HUES48 (cell line): Measurements from ENCODE around the gene ATP2B2.

Source experiments
- H3K27ac ChIP-seq: one replicate; pipeline ENCODE4 v1.7.0; 2013; ENCODE audit warnings: low read depth, low read length, inconsistent platforms
- H3K27me3 ChIP-seq: 2 replicates; pipeline ENCODE4 v1.6.1; 2013; ENCODE audit warnings: mild to moderate bottlenecking, low read length; ENCODE audit not compliant: control insufficient read depth, insufficient read depth
- H3K36me3 ChIP-seq: 2 replicates; pipeline ENCODE4 v1.6.1; 2013; ENCODE audit warnings: low read length; ENCODE audit not compliant: control insufficient read depth, insufficient read depth
- H3K4me1 ChIP-seq: 2 replicates; pipeline ENCODE4 v1.6.1; 2013; ENCODE audit warnings: mild to moderate bottlenecking, low read length; ENCODE audit not compliant: control insufficient read depth, insufficient read depth
- H3K4me3 ChIP-seq: 2 replicates; pipeline ENCODE4 v1.5.1; 2013; ENCODE audit warnings: mild to moderate bottlenecking, low read depth, low read length
- H3K9ac ChIP-seq: 2 replicates; pipeline ENCODE4 v1.6.1; 2013; ENCODE audit warnings: mild to moderate bottlenecking, low read depth, low read length, moderate library complexity
- H3K9me3 ChIP-seq: 2 replicates; pipeline ENCODE4 v1.6.1; 2013; ENCODE audit warnings: low read length; ENCODE audit not compliant: control insufficient read depth, insufficient read depth

ATP2B2 gene

DNA sequence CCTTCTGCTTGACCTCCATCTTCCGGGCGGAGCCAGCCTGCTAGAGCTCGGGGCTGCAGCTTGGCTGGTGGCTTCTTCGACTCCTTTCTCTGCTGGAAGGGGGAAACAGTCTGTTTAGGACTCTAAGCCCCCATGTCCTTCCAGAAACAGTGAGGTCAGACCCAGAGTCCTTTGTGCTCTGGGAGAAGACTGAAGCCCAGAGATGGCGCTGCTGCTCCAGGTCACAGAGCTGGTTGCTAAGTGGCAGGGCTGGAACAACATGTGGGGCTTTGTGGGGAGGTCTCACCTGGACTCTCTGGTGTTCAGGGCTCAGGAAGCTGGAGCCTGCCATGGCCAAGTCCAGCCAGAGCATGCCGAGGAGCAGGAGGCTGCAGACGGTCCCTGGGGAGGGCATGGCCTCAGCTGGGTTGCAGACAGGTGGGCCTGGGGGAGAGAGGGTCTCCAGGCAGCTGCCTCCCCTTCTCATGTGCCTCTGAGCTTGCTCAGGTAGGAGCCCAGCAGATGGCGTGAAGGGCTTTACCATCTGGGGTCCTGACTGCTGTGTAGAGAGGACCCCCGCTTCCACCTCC lies 215.5 kb downstream of the ATP2B2 start:
- Histone ChIP-seq H3K4me1 (peaks cover 9% of the 10 kb centered on the region), H3K27me3 (no peaks in the 10 kb centered on the region), H3K9ac (no peak overlapping the region), H3K4me3 (no peak overlapping the region), H3K9me3 (no peaks in the 10 kb centered on the region), H3K27ac (no peak overlapping the region), H3K36me3 (peaks cover 42% of the 10 kb centered on the region)

DNA sequence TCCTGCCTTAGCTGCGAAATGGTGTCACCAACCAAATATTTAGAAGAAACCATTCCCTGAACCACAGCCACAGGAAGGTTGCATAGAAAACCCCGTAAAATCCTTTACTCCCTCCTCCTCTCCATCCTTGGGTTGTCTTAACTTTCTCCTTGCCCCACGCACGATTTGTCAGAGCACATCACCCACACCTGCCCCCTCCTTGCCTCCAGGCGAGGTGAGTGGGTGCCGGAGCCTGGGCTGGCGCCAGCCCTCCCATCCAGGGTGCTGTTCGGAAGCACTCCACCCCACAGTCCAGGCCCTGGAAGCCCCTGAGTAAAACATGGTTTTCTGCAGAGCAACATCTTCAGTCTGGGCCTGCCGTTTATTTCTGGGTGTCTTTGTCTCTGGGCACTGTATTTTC lies 216.3 kb downstream of the ATP2B2 start:
- Histone ChIP-seq H3K9me3 (no peaks in the 10 kb centered on the region), H3K9ac (no peak overlapping the region), H3K27me3 (no peaks in the 10 kb centered on the region), H3K4me3 (no peak overlapping the region), H3K36me3 (peaks cover 39% of the 10 kb centered on the region), H3K4me1 (peaks cover 9% of the 10 kb centered on the region), H3K27ac (no peak overlapping the region)

DNA sequence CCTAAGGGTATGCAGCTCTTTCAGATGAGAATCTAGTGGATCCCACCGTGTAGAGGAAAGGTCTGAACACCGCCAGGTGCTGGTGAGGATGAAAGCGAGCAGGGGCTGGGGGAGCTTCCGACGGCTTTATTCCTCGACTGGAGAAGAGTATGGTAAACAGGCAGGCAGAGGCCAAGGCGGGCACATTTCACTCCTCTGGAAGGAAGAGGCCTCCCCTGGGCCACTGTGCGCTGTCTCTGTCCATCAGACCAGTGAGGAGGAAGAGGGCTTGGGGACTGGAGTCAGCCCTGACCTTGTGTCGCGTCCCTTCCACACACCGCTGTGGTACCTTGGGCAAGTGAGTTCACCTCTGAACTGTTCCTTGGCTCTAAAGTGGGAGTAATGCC lies 216.8 kb downstream of the ATP2B2 start:
- Histone ChIP-seq H3K4me1 (peaks cover 9% of the 10 kb centered on the region), H3K9ac (no peak overlapping the region), H3K27ac (no peak overlapping the region), H3K9me3 (no peaks in the 10 kb centered on the region), H3K27me3 (no peaks in the 10 kb centered on the region), H3K36me3 (peaks cover 43% of the 10 kb centered on the region), H3K4me3 (no peak overlapping the region)

DNA sequence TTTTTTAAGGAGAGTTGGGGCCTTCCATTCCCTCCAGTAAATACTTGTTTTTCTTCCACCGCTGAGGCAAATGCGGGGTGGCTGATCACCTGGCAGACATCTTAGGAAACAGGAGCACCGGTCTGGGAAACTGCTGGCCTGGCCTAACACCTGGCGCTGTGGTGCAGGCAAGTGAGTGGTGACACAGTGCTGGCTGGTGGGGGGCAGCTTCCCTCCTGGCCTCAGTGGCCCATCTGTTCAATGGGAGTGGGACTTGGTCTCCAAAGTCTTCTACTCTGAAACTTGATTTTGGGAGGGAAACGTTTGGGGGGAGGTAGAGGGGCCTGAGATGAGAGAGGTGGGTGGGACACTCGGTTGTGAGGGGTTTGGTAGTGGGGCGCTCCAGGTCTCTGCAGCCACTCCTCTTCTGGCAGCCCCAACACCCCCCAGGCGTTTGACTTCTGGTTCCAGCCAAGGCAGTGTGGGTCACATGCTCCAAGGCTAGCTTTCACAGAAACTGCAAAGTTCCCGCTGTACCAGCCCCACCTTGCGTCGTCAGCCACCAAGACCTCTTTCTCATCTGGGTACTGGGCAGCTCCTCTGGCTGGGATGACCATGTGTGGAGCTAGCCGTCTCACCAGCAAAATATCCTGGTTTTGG lies 217.3 kb downstream of the ATP2B2 start:
- Histone ChIP-seq H3K9me3 (no peaks in the 10 kb centered on the region), H3K4me1 (peaks cover 9% of the 10 kb centered on the region), H3K9ac (no peak overlapping the region), H3K4me3 (no peak overlapping the region), H3K36me3 (peaks cover 47% of the 10 kb centered on the region), H3K27me3 (no peaks in the 10 kb centered on the region), H3K27ac (no peak overlapping the region)

DNA sequence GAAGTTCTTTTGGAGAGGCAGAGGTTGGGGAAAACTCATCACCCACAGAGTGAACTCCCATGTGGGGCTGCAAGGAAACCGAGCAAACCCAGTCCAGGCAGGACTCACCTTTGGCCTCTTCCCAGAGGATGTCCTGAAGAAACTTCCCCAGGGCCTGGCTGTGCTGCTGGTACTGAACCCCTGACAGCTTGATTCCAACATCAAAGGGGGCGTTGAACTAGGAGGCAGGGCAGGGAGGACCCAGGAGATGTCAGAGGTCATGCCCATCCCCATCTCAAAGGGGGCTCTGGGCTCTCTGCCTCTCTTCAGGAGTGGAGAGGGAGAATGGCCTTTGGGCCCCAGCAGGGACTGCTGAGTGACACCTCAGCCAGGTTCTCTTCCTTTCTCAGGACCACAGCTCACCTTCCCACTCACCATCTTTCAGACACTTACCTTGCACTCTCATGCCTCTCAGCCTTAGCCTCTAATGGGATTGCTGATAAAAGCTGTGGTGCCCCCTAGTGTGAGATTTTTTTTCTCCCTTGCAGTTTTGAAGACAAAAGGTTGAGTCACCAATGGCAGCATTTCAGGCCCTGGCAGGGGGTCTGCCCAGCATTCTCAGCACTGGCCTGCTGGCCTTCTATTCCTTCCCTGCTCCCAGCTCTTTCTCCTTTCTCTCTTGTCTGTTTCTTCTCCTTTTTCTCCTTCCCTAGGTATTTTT lies 218.6 kb downstream of the ATP2B2 start:
- Histone ChIP-seq H3K9ac (no peak overlapping the region), H3K27ac (peak overlapping the region; percentile 82), H3K4me1 (peaks cover 9% of the 10 kb centered on the region)

DNA sequence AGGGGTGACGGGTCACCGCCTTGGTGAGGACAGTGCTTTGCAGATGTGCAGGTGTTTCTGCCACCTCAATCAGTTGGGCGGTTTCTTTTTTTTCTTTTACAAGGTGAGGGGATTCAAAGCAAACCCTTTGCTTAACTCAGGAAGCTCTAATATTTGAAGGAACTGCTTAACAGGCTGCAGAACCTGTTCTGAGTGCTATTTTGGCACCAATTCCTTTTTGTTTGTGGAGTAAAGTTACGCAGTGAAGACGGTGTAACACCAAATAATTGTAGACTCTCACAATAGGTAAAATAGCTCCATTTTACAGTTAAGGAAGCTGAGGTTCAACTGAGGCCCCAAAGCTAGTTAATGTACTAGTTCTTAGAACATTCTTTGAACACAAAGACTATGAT lies 219.3 kb downstream of the ATP2B2 start:
- peaks cover 48% of the 10 kb centered on the region for H3K36me3 ChIP-seq
- H3K27ac ChIP-seq: peak overlapping the region; percentile 68
- peaks cover 9% of the 10 kb centered on the region for H3K4me1 ChIP-seq
- no peak overlapping the region for H3K4me3 ChIP-seq
- H3K9me3 ChIP-seq: no peaks in the 10 kb centered on the region
- H3K9ac ChIP-seq: no peak overlapping the region
- H3K27me3 ChIP-seq: no peaks in the 10 kb centered on the region

More for the DNA sequence above, 218.6 kb downstream of the ATP2B2 start:
- peaks cover 47% of the 10 kb centered on the region for H3K36me3 ChIP-seq
- no peak overlapping the region for H3K4me3 ChIP-seq
- no peaks in the 10 kb centered on the region for H3K9me3 ChIP-seq
- H3K27me3 ChIP-seq: no peaks in the 10 kb centered on the region

DNA sequence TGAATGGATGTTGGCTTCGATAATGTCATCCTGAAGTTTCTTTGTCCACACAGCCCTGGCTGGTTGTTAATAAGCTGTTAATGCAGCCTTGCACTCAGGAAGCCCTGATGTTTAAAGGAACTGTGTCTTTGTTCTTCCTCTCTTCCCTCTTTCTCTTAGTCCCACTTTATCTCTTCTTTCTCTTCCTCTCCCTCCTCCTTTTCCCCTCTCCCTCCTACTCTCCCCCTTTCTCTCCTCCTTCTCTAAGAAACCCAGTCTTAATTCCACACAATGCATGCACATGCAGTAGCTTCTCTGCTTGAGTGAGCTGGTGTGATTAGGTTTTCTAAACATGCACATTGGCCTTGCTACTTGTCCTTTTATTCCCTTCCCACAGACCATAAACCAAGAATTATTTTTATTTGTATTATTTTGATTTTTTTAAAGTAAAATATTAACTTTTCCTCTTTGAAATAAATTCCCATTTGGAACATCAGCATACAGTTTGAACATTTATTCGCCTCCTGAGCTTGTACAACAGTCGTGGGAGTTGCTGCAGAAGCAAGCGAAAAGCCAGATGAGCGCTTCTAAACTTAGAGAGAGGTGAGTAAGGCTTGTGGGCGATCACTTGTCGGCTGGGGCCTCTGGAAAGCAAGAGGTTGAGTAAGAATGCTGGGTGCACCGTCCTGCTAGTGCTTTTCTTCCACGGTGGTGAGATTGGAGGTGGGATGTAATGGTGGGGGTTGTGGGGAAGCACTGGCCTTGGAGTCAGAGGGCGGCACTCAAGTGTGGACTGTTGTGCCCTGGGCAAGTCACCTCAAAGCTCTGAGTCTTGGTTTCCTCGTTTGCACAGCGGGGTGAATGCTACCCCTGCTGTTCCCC lies 219.9 kb downstream of the ATP2B2 start:
- Histone ChIP-seq H3K4me3 (no peak overlapping the region), H3K9ac (no peak overlapping the region), H3K9me3 (no peaks in the 10 kb centered on the region), H3K27me3 (no peaks in the 10 kb centered on the region), H3K4me1 (peaks cover 9% of the 10 kb centered on the region), H3K36me3 (peaks cover 54% of the 10 kb centered on the region), H3K27ac (no peak overlapping the region)

DNA sequence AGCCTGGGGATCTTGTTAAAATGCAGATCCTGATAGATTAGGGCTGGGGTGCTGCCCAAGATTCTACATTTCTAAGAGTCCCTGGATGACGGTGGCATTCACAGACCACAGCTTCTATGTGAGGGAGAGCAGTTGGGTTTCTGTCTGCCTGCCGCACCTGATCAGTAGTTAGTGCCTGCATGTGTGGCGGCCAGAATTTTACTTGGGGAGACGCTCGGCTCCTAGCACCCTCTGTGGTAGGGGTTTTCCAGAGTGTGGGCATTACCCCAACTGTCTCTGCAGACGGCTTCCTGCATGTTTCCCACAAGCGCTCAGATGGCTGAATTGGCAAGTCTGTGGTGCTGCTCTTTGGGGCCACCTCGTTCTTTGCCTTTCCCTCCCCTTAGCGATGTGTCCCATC lies 220.9 kb downstream of the ATP2B2 start:
- Histone ChIP-seq H3K27me3 (no peaks in the 10 kb centered on the region), H3K9ac (no peak overlapping the region)

DNA sequence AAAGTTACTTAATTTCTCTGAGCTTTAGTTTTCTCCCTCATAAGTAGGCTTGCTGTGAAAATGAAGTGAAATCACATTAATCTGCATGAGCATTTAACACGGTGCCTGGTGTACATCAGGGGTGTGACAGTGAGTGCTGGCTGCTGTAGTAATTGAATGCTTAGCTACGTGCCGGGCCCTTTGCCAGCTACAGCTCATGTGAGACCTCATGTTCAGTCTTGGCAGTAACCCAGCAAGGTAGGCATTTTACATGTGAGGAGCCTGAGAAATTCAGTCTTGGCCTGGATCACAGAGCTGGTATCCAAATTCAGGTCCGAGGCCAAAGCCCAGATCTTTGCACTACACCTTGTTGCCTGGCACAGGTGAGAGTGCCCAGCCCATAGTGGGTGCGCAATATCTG lies 221.7 kb downstream of the ATP2B2 start:
- Histone ChIP-seq H3K4me1 (peaks cover 9% of the 10 kb centered on the region), H3K27me3 (no peaks in the 10 kb centered on the region), H3K36me3 (peaks cover 66% of the 10 kb centered on the region), H3K27ac (no peak overlapping the region), H3K9me3 (no peaks in the 10 kb centered on the region), H3K4me3 (no peak overlapping the region), H3K9ac (no peak overlapping the region)

More for the DNA sequence above, 220.9 kb downstream of the ATP2B2 start:
- H3K36me3 ChIP-seq: peaks cover 64% of the 10 kb centered on the region
- no peak overlapping the region for H3K27ac ChIP-seq
- no peaks in the 10 kb centered on the region for H3K9me3 ChIP-seq
- no peak overlapping the region for H3K4me3 ChIP-seq
- peaks cover 9% of the 10 kb centered on the region for H3K4me1 ChIP-seq

DNA sequence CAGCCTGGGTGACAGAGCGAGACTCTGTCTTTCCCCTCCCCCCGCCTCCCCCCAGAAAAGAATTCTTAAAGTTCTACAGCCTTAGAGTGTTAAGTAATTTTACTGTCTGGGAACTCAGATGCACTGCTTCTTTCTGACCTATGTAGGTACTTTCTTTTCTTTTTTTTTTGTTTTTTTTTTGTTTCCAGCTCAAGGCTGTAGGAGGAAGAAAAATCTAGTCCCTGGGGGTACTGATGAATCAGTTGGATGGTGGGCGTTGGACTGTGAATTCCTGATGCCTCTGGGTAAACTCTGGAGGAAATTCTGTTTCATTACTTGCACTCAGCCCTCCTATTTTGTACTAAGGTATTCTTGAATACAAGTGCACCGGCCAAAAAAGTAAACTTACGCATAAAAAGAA lies 223.4 kb downstream of the ATP2B2 start:
- Histone ChIP-seq H3K9ac (no peak overlapping the region), H3K36me3 (peaks cover 66% of the 10 kb centered on the region)

More for the DNA sequence above, 223.4 kb downstream of the ATP2B2 start:
- Histone ChIP-seq H3K9me3 (no peaks in the 10 kb centered on the region), H3K27me3 (no peaks in the 10 kb centered on the region), H3K4me1 (peaks cover 6% of the 10 kb centered on the region), H3K4me3 (no peak overlapping the region), H3K27ac (no peak overlapping the region)
